Adrenal gland (tissue), 5 donors: ENCODE results near the gene BMAL1.

Experiments
- CTCF ChIP-seq, 6 experiments: fragments of 450-650 bp in 4 of 6; fragments of 200-600 bp in 2 of 6; sonication (generic) in 1 of 6; IDR thresholded peaks; 1 replicate in 5 of 6; 2 replicates in 1 of 6; pipeline versions ENCODE4 v1.5.1 to v1.8.0; 2016 to 2021; ENCODE audit warnings: antibody characterized with exemption in 6 of 6, mild to moderate bottlenecking in 2 of 6, moderate library complexity in 1 of 6
- POLR2A ChIP-seq, 2 donors: fragments of 450-650 bp; IDR thresholded peaks; one replicate each; pipeline ENCODE4 v1.6.1; 2017; ENCODE audit warnings: antibody characterized with exemption in 2 of 2, mild to moderate bottlenecking in 2 of 2, moderate library complexity in 1 of 2
- donor health status: DM: no; HTN: no; CAD: no.

- TF ChIP-seq POLR2A (IDR thresholded peaks at IDR 0.05) (no peak), CTCF (IDR thresholded peaks at IDR 0.05) (no peak)
Measured at GRCh38 chr11:13327421-13327820, 49.8 kb downstream of the BMAL1 start.
